A549 (cell line): ENCODE results near the gene PRKD3.

Experiments used
- HDAC2 ChIP-seq: fragments of 200-600 bp; sonication (generic); IDR thresholded peaks from 2 replicates; pipeline ENCODE4 v1.6.1; 2016
- MAFK ChIP-seq: fragments of 450-650 bp; IDR thresholded peaks from 2 replicates; pipeline ENCODE4 v1.6.1; 2014; ENCODE audit not compliant: partially characterized antibody
- NR3C1 ChIP-seq: fragments of >200 bp; sonication (Bioruptor Twin); formaldehyde crosslinking; IDR thresholded peaks from 3 replicates; pipeline ENCODE4 v1.6.1; 2017
- RARB ChIP-seq: fragments of 250-450 bp; sonication (Bioruptor Pico); IDR thresholded peaks from 2 replicates; pipeline ENCODE4 v1.8.0; 2021; ENCODE audit warnings: mild to moderate bottlenecking, moderate library complexity
- SMC3 ChIP-seq: fragments of >200 bp; sonication (Bioruptor Twin); formaldehyde crosslinking; IDR thresholded peaks from 3 replicates; pipeline ENCODE4 v1.6.1; 2018; ENCODE audit warnings: inconsistent platforms
- TF ChIP-seq, protein P1 (sequence below): fragments of 450-650 bp; IDR thresholded peaks from 2 replicates; pipeline ENCODE4 v1.6.1; 2014; ENCODE audit warnings: antibody characterized with exemption
- TF ChIP-seq, protein P2 (sequence below): fragments of >200 bp; sonication (Bioruptor Twin); formaldehyde crosslinking; IDR thresholded peaks from 3 replicates; pipeline ENCODE4 v1.5.1; 2016

DNA sequence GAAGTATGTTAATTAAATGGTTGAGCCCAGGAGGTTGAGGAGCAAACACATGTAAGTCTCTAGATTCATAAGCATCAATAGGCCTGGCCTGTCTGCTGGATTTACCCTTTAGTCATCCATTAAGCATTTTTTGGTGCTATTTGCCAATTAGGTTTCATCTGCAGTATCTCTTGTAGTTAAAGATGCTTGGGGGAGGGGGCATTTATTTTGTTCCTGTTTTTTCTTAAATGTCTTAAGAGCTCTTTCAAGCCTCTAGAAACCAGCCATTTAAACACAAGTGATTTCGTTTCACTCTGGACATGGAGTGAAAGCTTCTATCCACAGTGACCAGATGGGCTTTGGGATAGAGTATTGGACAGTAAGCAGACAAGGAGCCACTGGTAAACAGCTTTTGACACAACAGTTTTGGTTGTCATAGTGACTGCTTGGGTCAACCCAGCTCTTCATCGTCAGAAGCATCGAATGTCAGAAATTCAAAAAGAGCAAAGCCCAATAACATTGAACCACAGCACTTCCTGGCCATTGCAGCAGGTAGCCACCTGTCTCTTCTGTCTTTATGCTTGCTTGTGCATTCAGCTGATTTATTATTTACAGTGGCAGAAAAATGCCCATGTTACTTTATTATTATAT lies 24.7 kb upstream of the PRKD3 start:
- TF ChIP-seq, protein P1, sequence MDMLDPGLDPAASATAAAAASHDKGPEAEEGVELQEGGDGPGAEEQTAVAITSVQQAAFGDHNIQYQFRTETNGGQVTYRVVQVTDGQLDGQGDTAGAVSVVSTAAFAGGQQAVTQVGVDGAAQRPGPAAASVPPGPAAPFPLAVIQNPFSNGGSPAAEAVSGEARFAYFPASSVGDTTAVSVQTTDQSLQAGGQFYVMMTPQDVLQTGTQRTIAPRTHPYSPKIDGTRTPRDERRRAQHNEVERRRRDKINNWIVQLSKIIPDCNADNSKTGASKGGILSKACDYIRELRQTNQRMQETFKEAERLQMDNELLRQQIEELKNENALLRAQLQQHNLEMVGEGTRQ, result no peak
- TF ChIP-seq MAFK (no peak), RARB (no peak), HDAC2 (no peak), NR3C1 (no peak), SMC3 (no peak)
- TF ChIP-seq, protein P2, sequence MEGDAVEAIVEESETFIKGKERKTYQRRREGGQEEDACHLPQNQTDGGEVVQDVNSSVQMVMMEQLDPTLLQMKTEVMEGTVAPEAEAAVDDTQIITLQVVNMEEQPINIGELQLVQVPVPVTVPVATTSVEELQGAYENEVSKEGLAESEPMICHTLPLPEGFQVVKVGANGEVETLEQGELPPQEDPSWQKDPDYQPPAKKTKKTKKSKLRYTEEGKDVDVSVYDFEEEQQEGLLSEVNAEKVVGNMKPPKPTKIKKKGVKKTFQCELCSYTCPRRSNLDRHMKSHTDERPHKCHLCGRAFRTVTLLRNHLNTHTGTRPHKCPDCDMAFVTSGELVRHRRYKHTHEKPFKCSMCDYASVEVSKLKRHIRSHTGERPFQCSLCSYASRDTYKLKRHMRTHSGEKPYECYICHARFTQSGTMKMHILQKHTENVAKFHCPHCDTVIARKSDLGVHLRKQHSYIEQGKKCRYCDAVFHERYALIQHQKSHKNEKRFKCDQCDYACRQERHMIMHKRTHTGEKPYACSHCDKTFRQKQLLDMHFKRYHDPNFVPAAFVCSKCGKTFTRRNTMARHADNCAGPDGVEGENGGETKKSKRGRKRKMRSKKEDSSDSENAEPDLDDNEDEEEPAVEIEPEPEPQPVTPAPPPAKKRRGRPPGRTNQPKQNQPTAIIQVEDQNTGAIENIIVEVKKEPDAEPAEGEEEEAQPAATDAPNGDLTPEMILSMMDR, result no peak
